Uterus (tissue), 4 donors: ENCODE measurements around the gene SLBP. TPM values are rescaled to one million over a fixed set of nuclear protein-coding genes. Genes with fewer than 3 reads are reported as not detected.

Source experiments
- DNase-seq, 2 donors: peaks; one replicate each; pipeline ENCODE4 v3.0.0-alpha.2; 2019 to 2020
- H3K27ac ChIP-seq, 2 donors: fragments of 200-600 bp; sonication (generic); 1 replicate in 1 of 2; 2 replicates in 1 of 2; pipeline ENCODE4 v1.5.1; 2016 to 2018
- H3K27me3 ChIP-seq, 2 donors: fragments of 200-600 bp; sonication (generic); one replicate each; pipeline ENCODE4 v1.5.1; 2018 to 2019; ENCODE audit warnings: control low read depth in 1 of 2
- H3K36me3 ChIP-seq, 2 donors: fragments of 200-600 bp; sonication (generic); one replicate each; pipeline ENCODE4 v1.5.1; 2019; ENCODE audit warnings: control low read depth in 1 of 2
- H3K4me1 ChIP-seq, 2 donors: fragments of 200-600 bp; sonication (generic); one replicate each; pipeline ENCODE4 v1.5.1; 2018 to 2019; ENCODE audit warnings: control low read depth in 1 of 2
- H3K4me3 ChIP-seq, 2 donors: fragments of 200-600 bp; sonication (generic); 1 replicate in 1 of 2; 2 replicates in 1 of 2; pipeline ENCODE4 v1.5.1; 2018 to 2019; ENCODE audit warnings: mild to moderate bottlenecking in 1 of 2
- H3K9me3 ChIP-seq, 2 donors: fragments of 200-600 bp; sonication (generic); one replicate each; pipeline ENCODE4 v1.5.1; 2019; ENCODE audit warnings: control low read depth in 1 of 2
- CTCF ChIP-seq, 4 experiments: fragments of 200-600 bp in 2 of 4; fragments of 450-650 bp in 2 of 4; sonication (generic) in 2 of 4; IDR thresholded peaks; one replicate each; pipeline ENCODE4 v1.5.1; 2016 to 2019; ENCODE audit warnings: antibody characterized with exemption in 4 of 4, mild to moderate bottlenecking in 2 of 4, moderate library complexity in 1 of 4
- POLR2A ChIP-seq, 2 donors: fragments of 450-650 bp; IDR thresholded peaks; one replicate each; pipeline ENCODE4 v1.6.1; 2016; ENCODE audit warnings: antibody characterized with exemption in 2 of 2, mild to moderate bottlenecking in 1 of 2, moderate library complexity in 1 of 2
- intact Hi-C: fragments of 100-400 bp; cut with DNase I; formaldehyde crosslinking; loops from one replicate; pipeline ENCODE4 v1.15.1; 2023; ENCODE audit warnings: low total_unique reads
- total RNA-seq, 4 donors: library from RNA; depleted of rRNA in 3 of 4; stranded (reverse); fragments of >200 nt in 3 of 4; gene quantifications; one replicate each; pipeline versions ENCODE4 v1.1.0 to v1.2.4, GENCODE V29; 2014 to 2023
- donor health status: DM: yes; HTN: yes; CAD: no.

The SLBP gene
- total RNA-seq, 4 donors from 2014 or later, result 25.0 to 56.4 (median 41.4) TPM

GRCh38 chr4:1740021-1740545, 28.0 kb upstream of the SLBP start:
- no peak overlapping the region for H3K4me3 ChIP-seq
- no peak overlapping the region for H3K27ac ChIP-seq
- no peak for DNase-seq
- intact Hi-C loops, result no loop called here
- no peaks in the 10 kb centered on the region for H3K27me3 ChIP-seq
- TF ChIP-seq POLR2A (IDR thresholded peaks at IDR 0.05) (no peak), CTCF (IDR thresholded peaks at IDR 0.05) (no peak)
- no peaks in the 10 kb centered on the region for H3K4me1 ChIP-seq
- H3K9me3 ChIP-seq, result no peaks in the 10 kb centered on the region
- no peaks in the 10 kb centered on the region for H3K36me3 ChIP-seq

GRCh38 chr4:1739358-1739757, 27.2 kb upstream of the SLBP start:
- Histone ChIP-seq H3K27me3 (no peaks in the 10 kb centered on the region), H3K27ac (no peak overlapping the region), H3K4me1 (no peaks in the 10 kb centered on the region), H3K4me3 (no peak overlapping the region), H3K9me3 (no peaks in the 10 kb centered on the region), H3K36me3 (no peaks in the 10 kb centered on the region)
- intact Hi-C loops, result no loop called here
- TF ChIP-seq POLR2A (IDR thresholded peaks at IDR 0.05) (no peak), CTCF (IDR thresholded peaks at IDR 0.05) (no peak)
- no peak for DNase-seq

- intact Hi-C loops, result no loop called here
- Histone ChIP-seq H3K27ac (no peak overlapping the region), H3K27me3 (no peaks in the 10 kb centered on the region), H3K4me3 (no peak overlapping the region), H3K4me1 (no peaks in the 10 kb centered on the region), H3K36me3 (no peaks in the 10 kb centered on the region), H3K9me3 (no peaks in the 10 kb centered on the region)
- TF ChIP-seq POLR2A (IDR thresholded peaks at IDR 0.05) (no peak), CTCF (IDR thresholded peaks at IDR 0.05) (no peak)
- no peak for DNase-seq
Observed at GRCh38 chr4:1738410-1738809, 26.3 kb upstream of the SLBP start.

- intact Hi-C loops, result no loop called here
- TF ChIP-seq POLR2A (IDR thresholded peaks at IDR 0.05) (no peak), CTCF (IDR thresholded peaks at IDR 0.05) (no peak)
- Histone ChIP-seq H3K27me3 (no peaks in the 10 kb centered on the region), H3K27ac (no peak overlapping the region), H3K4me1 (no peaks in the 10 kb centered on the region), H3K4me3 (no peak overlapping the region), H3K9me3 (no peaks in the 10 kb centered on the region), H3K36me3 (no peaks in the 10 kb centered on the region)
- no peak for DNase-seq
Observed at GRCh38 chr4:1737666-1738065, 25.5 kb upstream of the SLBP start.

- intact Hi-C loops, result no loop called here
- no peak overlapping the region for H3K4me3 ChIP-seq
- TF ChIP-seq POLR2A (IDR thresholded peaks at IDR 0.05), result no peak
- TF ChIP-seq CTCF (IDR thresholded peaks at IDR 0.05), result no peak
- no peaks in the 10 kb centered on the region for H3K27me3 ChIP-seq
- no peaks in the 10 kb centered on the region for H3K9me3 ChIP-seq
- no peaks in the 10 kb centered on the region for H3K4me1 ChIP-seq
- no peaks in the 10 kb centered on the region for H3K36me3 ChIP-seq
- no peak for DNase-seq
- no peak overlapping the region for H3K27ac ChIP-seq
Observed at GRCh38 chr4:1736812-1737211, 24.7 kb upstream of the SLBP start.
